ENCODE data around the gene CDH19.

Gene CDH19

DNA sequence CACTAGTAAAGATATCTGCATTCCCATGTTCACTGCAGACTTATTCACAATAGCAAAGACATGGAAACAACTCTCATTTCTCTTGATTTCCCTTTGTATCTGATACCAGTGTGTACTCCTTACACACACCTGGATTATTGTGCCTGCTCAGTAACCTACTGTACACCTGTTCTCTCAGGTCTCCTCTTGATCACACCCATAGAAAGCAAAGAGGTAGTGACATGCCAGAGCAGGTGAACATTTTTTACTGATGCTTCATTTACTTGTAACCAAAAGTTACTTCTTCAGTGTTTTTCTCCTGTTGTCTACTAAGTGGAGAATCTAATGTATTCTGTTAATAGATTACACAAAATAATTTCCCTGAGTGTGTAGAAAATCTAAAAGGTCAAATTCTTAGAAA is 46.8 kb downstream of the CDH19 start:
- H3K4me3 ChIP-seq (replicated peaks; ENCODE audit: low read depth, low read length), result no peak overlapping the region
- DNase-seq (ENCODE audit: extremely low read depth, low read depth), result no peak
- TF ChIP-seq, protein P1, sequence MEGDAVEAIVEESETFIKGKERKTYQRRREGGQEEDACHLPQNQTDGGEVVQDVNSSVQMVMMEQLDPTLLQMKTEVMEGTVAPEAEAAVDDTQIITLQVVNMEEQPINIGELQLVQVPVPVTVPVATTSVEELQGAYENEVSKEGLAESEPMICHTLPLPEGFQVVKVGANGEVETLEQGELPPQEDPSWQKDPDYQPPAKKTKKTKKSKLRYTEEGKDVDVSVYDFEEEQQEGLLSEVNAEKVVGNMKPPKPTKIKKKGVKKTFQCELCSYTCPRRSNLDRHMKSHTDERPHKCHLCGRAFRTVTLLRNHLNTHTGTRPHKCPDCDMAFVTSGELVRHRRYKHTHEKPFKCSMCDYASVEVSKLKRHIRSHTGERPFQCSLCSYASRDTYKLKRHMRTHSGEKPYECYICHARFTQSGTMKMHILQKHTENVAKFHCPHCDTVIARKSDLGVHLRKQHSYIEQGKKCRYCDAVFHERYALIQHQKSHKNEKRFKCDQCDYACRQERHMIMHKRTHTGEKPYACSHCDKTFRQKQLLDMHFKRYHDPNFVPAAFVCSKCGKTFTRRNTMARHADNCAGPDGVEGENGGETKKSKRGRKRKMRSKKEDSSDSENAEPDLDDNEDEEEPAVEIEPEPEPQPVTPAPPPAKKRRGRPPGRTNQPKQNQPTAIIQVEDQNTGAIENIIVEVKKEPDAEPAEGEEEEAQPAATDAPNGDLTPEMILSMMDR (IDR thresholded peaks at IDR 0.05; ENCODE audit: low read depth, low read length, missing control alignments), result no peak

GRCh38 chr18:66555585-66555984 is 48.3 kb downstream of the CDH19 start:
- H3K4me3 ChIP-seq (replicated peaks; ENCODE audit: low read depth, low read length), result no peak overlapping the region
- TF ChIP-seq, protein P1 (IDR thresholded peaks at IDR 0.05; ENCODE audit: low read depth, low read length, missing control alignments), result no peak
- no peak for DNase-seq (ENCODE audit: extremely low read depth, low read depth)

DNA sequence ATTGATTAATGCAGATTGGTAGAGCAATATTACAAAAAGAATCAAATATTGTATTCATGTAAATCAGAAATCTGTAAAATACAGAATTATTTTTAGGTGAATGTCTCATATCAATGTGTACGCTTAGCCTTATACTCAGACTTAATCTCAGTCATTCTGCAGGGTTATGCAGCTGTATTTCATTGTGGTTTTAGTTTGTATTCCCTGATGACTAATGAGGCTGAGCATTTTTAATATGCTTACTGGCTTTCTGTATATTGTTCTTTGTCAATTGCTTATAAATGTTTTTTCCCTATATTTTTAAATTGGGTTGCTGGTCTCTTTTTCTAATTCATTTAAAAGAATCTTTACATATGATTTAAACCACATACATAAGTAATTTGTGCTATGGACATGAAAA is 50.1 kb downstream of the CDH19 start:
- no peak for DNase-seq (ENCODE audit: extremely low read depth, low read depth)
- TF ChIP-seq, protein P1 (IDR thresholded peaks at IDR 0.05; ENCODE audit: low read depth, low read length, missing control alignments), result no peak
- no peak overlapping the region for H3K4me3 ChIP-seq (replicated peaks; ENCODE audit: low read depth, low read length)

DNA sequence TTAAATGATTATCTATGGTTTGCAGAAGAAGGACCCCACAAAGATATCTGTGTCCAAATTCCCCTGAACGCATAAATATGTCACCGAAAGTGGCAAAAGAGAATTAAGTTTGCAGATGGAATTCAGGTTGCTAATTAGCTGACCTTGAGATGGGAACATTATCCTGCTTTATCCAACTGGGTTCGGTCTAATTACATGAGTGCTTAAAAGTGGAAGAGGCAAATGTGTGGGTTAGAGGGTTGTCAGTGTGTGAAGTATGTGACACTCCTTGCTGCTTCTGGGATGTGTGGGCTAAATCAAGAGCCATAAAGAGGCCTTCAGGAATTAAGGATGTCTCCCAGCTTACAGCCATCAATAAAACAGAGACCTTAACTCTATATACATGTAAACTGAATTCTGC is 53.5 kb downstream of the CDH19 start:
- TF ChIP-seq, protein P1 (IDR thresholded peaks at IDR 0.05; ENCODE audit: low read depth, low read length, missing control alignments), result no peak
- H3K4me3 ChIP-seq (replicated peaks; ENCODE audit: low read depth, low read length), result no peak overlapping the region
- DNase-seq (ENCODE audit: extremely low read depth, low read depth), result no peak

DNA sequence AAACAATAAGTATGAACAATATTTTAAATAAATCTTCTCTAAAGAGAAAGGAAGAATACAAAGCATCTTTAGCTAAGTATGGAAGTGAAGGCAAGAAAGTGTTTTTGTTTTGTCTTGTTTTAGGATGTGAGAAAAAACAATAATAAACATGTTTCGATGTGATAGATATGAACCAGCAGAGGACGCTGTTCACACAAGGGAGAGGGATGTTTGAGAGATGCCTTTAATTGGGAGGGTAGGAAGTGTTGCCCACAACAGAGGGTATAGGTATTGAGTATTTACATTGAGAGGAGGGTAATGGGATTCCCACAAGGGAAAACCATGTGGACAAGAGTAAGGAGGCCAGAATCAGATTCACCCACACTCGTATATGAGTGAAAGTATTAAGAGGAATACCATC is 55.1 kb downstream of the CDH19 start:
- DNase-seq (ENCODE audit: extremely low read depth, low read depth), result no peak
- TF ChIP-seq, protein P1 (IDR thresholded peaks at IDR 0.05; ENCODE audit: low read depth, low read length, missing control alignments), result no peak

DNA sequence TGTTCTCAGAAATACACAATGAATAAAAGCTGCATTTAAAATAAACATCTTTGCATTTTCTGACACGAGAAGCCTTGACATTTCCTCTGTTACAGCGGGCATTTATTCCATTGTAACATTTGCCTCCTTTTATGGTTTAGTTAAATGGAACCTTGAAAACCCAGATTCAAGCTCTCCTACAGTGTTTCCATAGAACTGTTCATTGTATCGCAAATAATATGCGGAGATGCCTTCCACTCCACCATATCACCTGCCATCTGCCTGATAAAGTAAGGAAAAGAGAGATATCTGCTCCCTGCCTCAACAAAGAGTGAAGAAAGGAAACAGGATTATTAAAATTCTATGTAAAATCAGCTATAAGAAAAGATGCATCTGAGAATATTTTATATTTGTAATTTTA is 69.8 kb downstream of the CDH19 start:
- DNase-seq (ENCODE audit: extremely low read depth, low read depth), result no peak
- TF ChIP-seq, protein P1 (IDR thresholded peaks at IDR 0.05; ENCODE audit: low read depth, low read length, missing control alignments), result no peak
- H3K4me3 ChIP-seq (replicated peaks; ENCODE audit: low read depth, low read length), result no peak overlapping the region

More for the DNA sequence above, 55.1 kb downstream of the CDH19 start:
- H3K4me3 ChIP-seq (replicated peaks; ENCODE audit: low read depth, low read length), result no peak overlapping the region

GRCh38 chr18:66533693-66534092 is 70.2 kb downstream of the CDH19 start:
- TF ChIP-seq, protein P1 (IDR thresholded peaks at IDR 0.05; ENCODE audit: low read depth, low read length, missing control alignments), result no peak
- DNase-seq (ENCODE audit: extremely low read depth, low read depth), result no peak
- H3K4me3 ChIP-seq (replicated peaks; ENCODE audit: low read depth, low read length), result no peak overlapping the region

Data from HFF-Myc (cell line).